Uterus (tissue), 4 donors: ENCODE results near the gene EEA1. TPM values are rescaled to one million over a fixed set of nuclear protein-coding genes. Genes with fewer than 3 reads are reported as not detected.
"Not testable (repeated sequence)": the region's sequence is repeated elsewhere in the genome, so short reads cannot be mapped to it uniquely, and the experiment has no call there.

Experiments
- DNase-seq, 2 donors: peaks; one replicate each; pipeline ENCODE4 v3.0.0-alpha.2; 2019 to 2020
- H3K27ac ChIP-seq, 2 donors: fragments of 200-600 bp; sonication (generic); 1 replicate in 1 of 2; 2 replicates in 1 of 2; pipeline ENCODE4 v1.5.1; 2016 to 2018
- H3K27me3 ChIP-seq, 2 donors: fragments of 200-600 bp; sonication (generic); one replicate each; pipeline ENCODE4 v1.5.1; 2018 to 2019; ENCODE audit warnings: control low read depth in 1 of 2
- H3K36me3 ChIP-seq, 2 donors: fragments of 200-600 bp; sonication (generic); one replicate each; pipeline ENCODE4 v1.5.1; 2019; ENCODE audit warnings: control low read depth in 1 of 2
- H3K4me1 ChIP-seq, 2 donors: fragments of 200-600 bp; sonication (generic); one replicate each; pipeline ENCODE4 v1.5.1; 2018 to 2019; ENCODE audit warnings: control low read depth in 1 of 2
- H3K4me3 ChIP-seq, 2 donors: fragments of 200-600 bp; sonication (generic); 1 replicate in 1 of 2; 2 replicates in 1 of 2; pipeline ENCODE4 v1.5.1; 2018 to 2019; ENCODE audit warnings: mild to moderate bottlenecking in 1 of 2
- H3K9me3 ChIP-seq, 2 donors: fragments of 200-600 bp; sonication (generic); one replicate each; pipeline ENCODE4 v1.5.1; 2019; ENCODE audit warnings: control low read depth in 1 of 2
- POLR2A ChIP-seq, 2 donors: fragments of 450-650 bp; IDR thresholded peaks; one replicate each; pipeline ENCODE4 v1.6.1; 2016; ENCODE audit warnings: antibody characterized with exemption in 2 of 2, mild to moderate bottlenecking in 1 of 2, moderate library complexity in 1 of 2
- intact Hi-C: fragments of 100-400 bp; cut with DNase I; formaldehyde crosslinking; loops from one replicate; pipeline ENCODE4 v1.15.1; 2023; ENCODE audit warnings: low total_unique reads
- total RNA-seq, 4 donors: library from RNA; depleted of rRNA in 3 of 4; stranded (reverse); fragments of >200 nt in 3 of 4; gene quantifications; one replicate each; pipeline versions ENCODE4 v1.1.0 to v1.2.4, GENCODE V29; 2014 to 2023
- TF ChIP-seq, protein P1 (sequence below), 4 experiments: fragments of 200-600 bp in 2 of 4; fragments of 450-650 bp in 2 of 4; sonication (generic) in 2 of 4; IDR thresholded peaks; one replicate each; pipeline ENCODE4 v1.5.1; 2016 to 2019; ENCODE audit warnings: antibody characterized with exemption in 4 of 4, mild to moderate bottlenecking in 2 of 4, moderate library complexity in 1 of 4
- donor health status: DM: yes; HTN: yes; CAD: no.

Gene EEA1
- total RNA-seq, 4 donors from 2014 or later, result 15.4 to 53.0 (median 31.6) TPM

DNA sequence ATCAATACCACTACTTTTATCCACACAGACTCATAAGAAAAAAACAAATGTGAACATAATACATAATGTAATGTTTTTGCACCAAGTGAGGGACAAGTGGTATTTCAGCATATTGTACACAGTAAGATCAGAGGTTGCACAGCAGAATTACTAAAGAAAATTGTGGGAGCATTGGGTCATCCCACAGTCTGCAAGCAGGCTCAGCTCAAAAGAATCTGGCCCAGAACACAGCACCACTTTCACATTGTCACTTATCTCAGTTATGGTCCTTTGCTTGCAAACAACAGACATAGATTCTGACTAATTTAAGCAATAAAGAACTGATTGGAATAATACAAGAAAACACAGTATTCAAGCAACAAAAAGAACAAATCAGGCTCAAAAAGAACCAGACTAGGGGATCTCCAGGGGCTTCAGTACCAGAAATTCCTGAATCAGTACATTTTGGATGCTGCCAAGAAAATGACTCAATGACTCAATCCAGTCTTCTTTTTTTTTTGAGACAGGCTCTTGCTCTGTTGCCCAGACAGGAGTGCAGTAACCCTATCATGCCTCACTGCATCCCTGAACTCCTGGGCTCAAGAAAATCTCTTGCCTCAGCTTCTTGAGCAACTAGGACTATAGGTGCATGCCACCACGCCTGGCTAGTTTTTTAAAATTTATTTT is 42.9 kb upstream of the EEA1 start:
- no peaks in the 10 kb centered on the region for H3K27me3 ChIP-seq
- no peaks in the 10 kb centered on the region for H3K36me3 ChIP-seq
- H3K9me3 ChIP-seq, result peaks cover 0 to 2% of the 10 kb centered on the region in 2 donors
- intact Hi-C loops, result no loop called here
- H3K4me1 ChIP-seq, result no peaks in the 10 kb centered on the region
- TF ChIP-seq POLR2A (IDR thresholded peaks at IDR 0.05), result no peak
- TF ChIP-seq, protein P1, sequence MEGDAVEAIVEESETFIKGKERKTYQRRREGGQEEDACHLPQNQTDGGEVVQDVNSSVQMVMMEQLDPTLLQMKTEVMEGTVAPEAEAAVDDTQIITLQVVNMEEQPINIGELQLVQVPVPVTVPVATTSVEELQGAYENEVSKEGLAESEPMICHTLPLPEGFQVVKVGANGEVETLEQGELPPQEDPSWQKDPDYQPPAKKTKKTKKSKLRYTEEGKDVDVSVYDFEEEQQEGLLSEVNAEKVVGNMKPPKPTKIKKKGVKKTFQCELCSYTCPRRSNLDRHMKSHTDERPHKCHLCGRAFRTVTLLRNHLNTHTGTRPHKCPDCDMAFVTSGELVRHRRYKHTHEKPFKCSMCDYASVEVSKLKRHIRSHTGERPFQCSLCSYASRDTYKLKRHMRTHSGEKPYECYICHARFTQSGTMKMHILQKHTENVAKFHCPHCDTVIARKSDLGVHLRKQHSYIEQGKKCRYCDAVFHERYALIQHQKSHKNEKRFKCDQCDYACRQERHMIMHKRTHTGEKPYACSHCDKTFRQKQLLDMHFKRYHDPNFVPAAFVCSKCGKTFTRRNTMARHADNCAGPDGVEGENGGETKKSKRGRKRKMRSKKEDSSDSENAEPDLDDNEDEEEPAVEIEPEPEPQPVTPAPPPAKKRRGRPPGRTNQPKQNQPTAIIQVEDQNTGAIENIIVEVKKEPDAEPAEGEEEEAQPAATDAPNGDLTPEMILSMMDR (IDR thresholded peaks at IDR 0.05), result no peak
- H3K4me3 ChIP-seq, result no peak overlapping the region
- DNase-seq, result no peak
- H3K27ac ChIP-seq, result no peak overlapping the region

GRCh38 chr12:92968176-92968813 is 39.2 kb upstream of the EEA1 start:
- no peak overlapping the region for H3K27ac ChIP-seq
- TF ChIP-seq POLR2A (IDR thresholded peaks at IDR 0.05), result no peak
- TF ChIP-seq, protein P1 (IDR thresholded peaks at IDR 0.05), result no peak

DNA sequence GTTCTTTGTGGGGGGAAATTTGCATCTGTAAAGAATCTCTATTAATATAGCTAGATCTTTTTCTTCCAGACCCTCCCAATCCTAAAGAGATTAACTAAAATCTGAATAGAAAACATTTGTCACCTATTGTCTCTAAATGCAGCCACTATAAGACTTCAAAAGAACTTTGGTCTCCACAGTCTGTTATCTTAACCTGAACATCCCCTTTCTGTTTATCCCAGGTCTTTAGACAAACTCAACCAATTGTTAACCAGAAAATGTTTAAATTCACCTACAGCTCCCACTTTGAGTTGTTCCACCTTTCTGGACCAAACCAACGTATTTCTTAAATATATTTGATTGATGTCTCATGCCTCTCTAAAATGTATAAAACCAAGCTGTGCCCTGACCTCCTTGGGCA is 35.3 kb upstream of the EEA1 start:
- H3K9me3 ChIP-seq, H3K4me1 ChIP-seq, H3K4me3 ChIP-seq, H3K27me3 ChIP-seq, DNase-seq, H3K36me3 ChIP-seq, H3K27ac ChIP-seq, intact Hi-C loops: not testable (repeated sequence)

More at GRCh38 chr12:92968176-92968813, 39.2 kb upstream of the EEA1 start:
- H3K36me3 ChIP-seq, result no peaks in the 10 kb centered on the region
- no peak overlapping the region for H3K4me3 ChIP-seq
- H3K9me3 ChIP-seq, result no peaks in the 10 kb centered on the region
- H3K27me3 ChIP-seq, result no peaks in the 10 kb centered on the region
- DNase-seq, result no peak
- intact Hi-C loops, result no loop called here
- H3K4me1 ChIP-seq, result no peaks in the 10 kb centered on the region

GRCh38 chr12:92961949-92962348 is 32.9 kb upstream of the EEA1 start:
- TF ChIP-seq, protein P1 (IDR thresholded peaks at IDR 0.05), result no peak
- TF ChIP-seq POLR2A (IDR thresholded peaks at IDR 0.05), result no peak
- no peaks in the 10 kb centered on the region for H3K9me3 ChIP-seq
- no peaks in the 10 kb centered on the region for H3K4me1 ChIP-seq
- H3K36me3 ChIP-seq, result no peaks in the 10 kb centered on the region
- no peak overlapping the region for H3K27ac ChIP-seq
- no peaks in the 10 kb centered on the region for H3K27me3 ChIP-seq
- DNase-seq, result no peak
- intact Hi-C loops, result no loop called here
- no peak overlapping the region for H3K4me3 ChIP-seq

- intact Hi-C loops, result no loop called here
- TF ChIP-seq, protein P1 (IDR thresholded peaks at IDR 0.05), result no peak
These were observed 27.0 kb upstream of the EEA1 start for GRCh38 chr12:92955997-92956663.

More at GRCh38 chr12:92955997-92956663, 27.0 kb upstream of the EEA1 start:
- H3K9me3 ChIP-seq, result no peaks in the 10 kb centered on the region
- H3K27me3 ChIP-seq, result no peaks in the 10 kb centered on the region
- no peak overlapping the region for H3K4me3 ChIP-seq
- H3K4me1 ChIP-seq, result no peaks in the 10 kb centered on the region
- H3K36me3 ChIP-seq, result no peaks in the 10 kb centered on the region
- DNase-seq, result no peak
- H3K27ac ChIP-seq, result peak overlapping the region in 1 of 2 donors; percentile 42
